ENCODE measurements around the gene RDH8. TPM values are rescaled to one million over a fixed set of nuclear protein-coding genes. Genes with fewer than 3 reads are reported as not detected.
"Not testable (repeated sequence)": the region's sequence is repeated elsewhere in the genome, so short reads cannot be mapped to it uniquely, and the experiment has no call there.

RDH8 gene
- total RNA-seq, 4 donors from 2014 or later = not detected

- DNase-seq (ENCODE audit: low spot score in 2 of 2) = no peak
- intact Hi-C loops (cut with DNase I; ENCODE audit: low total_unique reads) = no loop called here
- TF ChIP-seq POLR2A (IDR thresholded peaks at IDR 0.05) (no peak), CTCF (IDR thresholded peaks at IDR 0.05) (no peak)
- H3K4me3 ChIP-seq (ENCODE audit: low read depth, poor library complexity, severe bottlenecking) = no peak overlapping the region
- 85 to 86% methylated on average over 6 of the region's 6 CpGs for WGBS, 2 donors
Measured at GRCh38 chr19:10020851-10021250, 7.6 kb downstream of the RDH8 start.

GRCh38 chr19:10021446-10021845 is 8.2 kb downstream of the RDH8 start:
- DNase-seq (ENCODE audit: low spot score in 2 of 2) = no peak
- H3K4me3 ChIP-seq (ENCODE audit: low read depth, poor library complexity, severe bottlenecking) = no peak overlapping the region
- TF ChIP-seq POLR2A (IDR thresholded peaks at IDR 0.05) (no peak), CTCF (IDR thresholded peaks at IDR 0.05) (no peak)
- WGBS, 2 donors = 92 to 95% methylated on average over 23 of the region's 23 CpGs
- intact Hi-C loops (cut with DNase I; ENCODE audit: low total_unique reads) = no loop called here

- TF ChIP-seq CTCF (IDR thresholded peaks at IDR 0.05) = no peak
- no peak for TF ChIP-seq POLR2A (IDR thresholded peaks at IDR 0.05)
- WGBS, 2 donors = 89 to 93% methylated on average over 2 of the region's 2 CpGs
- no peak for DNase-seq (ENCODE audit: low spot score in 2 of 2)
- no peak overlapping the region for H3K4me3 ChIP-seq (ENCODE audit: low read depth, poor library complexity, severe bottlenecking)
- intact Hi-C loops (cut with DNase I; ENCODE audit: low total_unique reads) = no loop called here
Measured at GRCh38 chr19:10021863-10022262, 8.6 kb downstream of the RDH8 start.

- H3K4me3 ChIP-seq (ENCODE audit: low read depth, poor library complexity, severe bottlenecking); intact Hi-C loops (cut with DNase I; ENCODE audit: low total_unique reads); DNase-seq (ENCODE audit: low spot score in 2 of 2): not testable (repeated sequence)
- WGBS, 2 donors = 89 to 90% methylated on average over 5 of the region's 5 CpGs
Measured at GRCh38 chr19:10023096-10023495, 9.8 kb downstream of the RDH8 start.

- 92 to 95% methylated on average over 3 of the region's 3 CpGs for WGBS, 2 donors
- no peak for DNase-seq (ENCODE audit: low spot score in 2 of 2)
- no peak overlapping the region for H3K4me3 ChIP-seq (ENCODE audit: low read depth, poor library complexity, severe bottlenecking)
- intact Hi-C loops (cut with DNase I; ENCODE audit: low total_unique reads) = loop anchor here (5.0 kb wide), 1 partner anchor 94 kb away; no protein-coding TSS in a partner anchor
- no peak for TF ChIP-seq CTCF (IDR thresholded peaks at IDR 0.05)
- TF ChIP-seq POLR2A (IDR thresholded peaks at IDR 0.05) = no peak
Measured at GRCh38 chr19:10026744-10027143, 13.5 kb downstream of the RDH8 start.

GRCh38 chr19:10027158-10027997 is 14.1 kb downstream of the RDH8 start:
- intact Hi-C loops (cut with DNase I; ENCODE audit: low total_unique reads) = loop anchor here (5.0 kb wide), 1 partner anchor 95 kb away; no protein-coding TSS in a partner anchor
- peak; percentile 88 to 99 for DNase-seq (ENCODE audit: low spot score in 2 of 2)
- peak in 1 of 3 donors; percentile 96 for TF ChIP-seq CTCF (IDR thresholded peaks at IDR 0.05)
- no peak for TF ChIP-seq POLR2A (IDR thresholded peaks at IDR 0.05)
- no peak overlapping the region for H3K4me3 ChIP-seq (ENCODE audit: low read depth, poor library complexity, severe bottlenecking)
- WGBS, 2 donors = 4 to 8% methylated on average over 28 to 29 of the region's 29 CpGs
